Measurements from ENCODE around the gene MAPK11.
"Not testable (repeated sequence)": the region's sequence is repeated elsewhere in the genome, so short reads cannot be mapped to it uniquely, and the experiment has no call there.

The MAPK11 gene

GRCh38 chr22:50278956-50279619, 8.9 kb upstream of the MAPK11 start:
- DNase-seq (ENCODE audit: low read depth in 2 of 2, low spot score in 1 of 2), result no peak

- no peak for DNase-seq (ENCODE audit: low read depth in 2 of 2, low spot score in 1 of 2)
Measured at GRCh38 chr22:50278461-50278860, 8.3 kb upstream of the MAPK11 start.

GRCh38 chr22:50277761-50278160, 7.6 kb upstream of the MAPK11 start:
- DNase-seq (ENCODE audit: low read depth in 2 of 2, low spot score in 1 of 2), result no peak

- DNase-seq (ENCODE audit: low read depth in 2 of 2, low spot score in 1 of 2), result no peak
Measured at GRCh38 chr22:50276143-50276542, 6.0 kb upstream of the MAPK11 start.

- DNase-seq (ENCODE audit: low read depth in 2 of 2, low spot score in 1 of 2), result no peak
Measured at GRCh38 chr22:50275181-50276055, 5.2 kb upstream of the MAPK11 start.

GRCh38 chr22:50274771-50275170, 4.6 kb upstream of the MAPK11 start:
- DNase-seq (ENCODE audit: low read depth in 2 of 2, low spot score in 1 of 2), result no peak

GRCh38 chr22:50274311-50274710, 4.1 kb upstream of the MAPK11 start:
- no peak for DNase-seq (ENCODE audit: low read depth in 2 of 2, low spot score in 1 of 2)

GRCh38 chr22:50273781-50274180, 3.6 kb upstream of the MAPK11 start:
- not testable (repeated sequence) for DNase-seq (ENCODE audit: low read depth in 2 of 2, low spot score in 1 of 2)

GRCh38 chr22:50273352-50273751, 3.2 kb upstream of the MAPK11 start:
- not testable (repeated sequence) for DNase-seq (ENCODE audit: low read depth in 2 of 2, low spot score in 1 of 2)

- DNase-seq (ENCODE audit: low read depth in 2 of 2, low spot score in 1 of 2), result no peak
Measured at GRCh38 chr22:50272044-50272802, 2.0 kb upstream of the MAPK11 start.

- DNase-seq (ENCODE audit: low read depth in 2 of 2, low spot score in 1 of 2), result no peak
Measured at GRCh38 chr22:50271519-50271970, 1.4 kb upstream of the MAPK11 start.

GRCh38 chr22:50270666-50271394, 650 bp upstream of the MAPK11 start:
- peak in 1 of 2 donors; percentile 31 for DNase-seq (ENCODE audit: low read depth in 2 of 2, low spot score in 1 of 2)

GRCh38 chr22:50269573-50269969, 609 bp downstream of the MAPK11 start:
- no peak for DNase-seq (ENCODE audit: low read depth in 2 of 2, low spot score in 1 of 2)

- DNase-seq (ENCODE audit: low read depth in 2 of 2, low spot score in 1 of 2), result no peak
Measured at GRCh38 chr22:50268655-50269113, 1.5 kb downstream of the MAPK11 start.

- no peak for DNase-seq (ENCODE audit: low read depth in 2 of 2, low spot score in 1 of 2)
Measured at GRCh38 chr22:50267591-50268390, 2.4 kb downstream of the MAPK11 start.

GRCh38 chr22:50266994-50267393, 3.2 kb downstream of the MAPK11 start:
- DNase-seq (ENCODE audit: low read depth in 2 of 2, low spot score in 1 of 2), result no peak

GRCh38 chr22:50264946-50265669, 5.1 kb downstream of the MAPK11 start:
- no peak for DNase-seq (ENCODE audit: low read depth in 2 of 2, low spot score in 1 of 2)

GRCh38 chr22:50264104-50264745, 6.0 kb downstream of the MAPK11 start:
- DNase-seq (ENCODE audit: low read depth in 2 of 2, low spot score in 1 of 2), result no peak
